T-cell (primary cell): ENCODE data around the gene NSUN3. TPM values are rescaled to one million over a fixed set of nuclear protein-coding genes. Genes with fewer than 3 reads are reported as not detected.

Experiments used
- ATAC-seq, 4 experiments: fragments of 200-7000 bp in 3 of 4; fragments of 150-1000 bp in 1 of 4; cut with Tn5 transposase; replicated peaks in 1 of 4; 1 replicate in 3 of 4; 2 replicates in 1 of 4; pipeline ENCODE4 v1.10.0; 2021; ENCODE audit warnings: moderate library complexity in 3 of 4, mild to moderate bottlenecking in 2 of 4, moderate number of reproducible peaks in 1 of 4
- CTCF ChIA-PET, 2 donors: fragments of 300-600 bp; sonication (Branson Sonifier 250); formaldehyde crosslinking; loops; one replicate each; lab custom pipeline; 2022; ENCODE audit warnings: antibody characterized with exemption in 2 of 2; lab: Charles Lee
- POLR2A ChIA-PET, 2 donors: fragments of 300-600 bp; sonication (Branson Sonifier 250); formaldehyde crosslinking; loops; one replicate each; lab custom pipeline; 2022; ENCODE audit warnings: antibody characterized with exemption in 2 of 2; lab: Charles Lee
- DNase-seq, 35 experiments: peaks; one replicate each; pipeline versions ENCODE4 v3.0.0 to v3.0.0-alpha.2; 2013 to 2023
- H3K27ac ChIP-seq: one replicate; pipeline ENCODE4 v1.5.1; 2013; ENCODE audit warnings: low read length
- H3K27me3 ChIP-seq, 2 experiments: replicated peaks in 1 of 2; 1 replicate in 1 of 2; 2 replicates in 1 of 2; pipeline versions ENCODE4 v1.6.1 to v1.7.0; 2013; ENCODE audit warnings: low read length in 1 of 2, mixed read lengths in 1 of 2; ENCODE audit not compliant: control insufficient read depth in 2 of 2, insufficient read depth in 2 of 2; ENCODE audit errors: extremely low read depth in 1 of 2
- H3K36me3 ChIP-seq, 2 donors: 1 replicate in 1 of 2; 2 replicates in 1 of 2; pipeline versions ENCODE4 v1.6.1 to v1.7.0; 2013; ENCODE audit warnings: low read length in 1 of 2; ENCODE audit not compliant: control insufficient read depth in 2 of 2, insufficient read depth in 1 of 2; ENCODE audit errors: extremely low read depth in 1 of 2
- H3K4me1 ChIP-seq, 2 experiments: 1 replicate in 1 of 2; 2 replicates in 1 of 2; pipeline versions ENCODE4 v1.6.1 to v1.7.0; 2013; ENCODE audit warnings: low read length in 2 of 2, mixed read lengths in 1 of 2; ENCODE audit not compliant: insufficient read depth in 2 of 2, control insufficient read depth in 1 of 2; ENCODE audit errors: extremely low read depth in 1 of 2
- H3K4me3 ChIP-seq, 2 donors: 1 replicate in 1 of 2; 2 replicates in 1 of 2; pipeline versions ENCODE4 v1.5.1 to v1.7.0; 2013; ENCODE audit warnings: mild to moderate bottlenecking in 2 of 2, low read length in 1 of 2, moderate library complexity in 1 of 2; ENCODE audit not compliant: control insufficient read depth in 1 of 2; ENCODE audit errors: extremely low read depth in 1 of 2
- H3K9me3 ChIP-seq: 2 replicates; pipeline ENCODE4 v1.7.0; 2013
- H3K27ac Mint-ChIP-seq, 2 donors: one replicate each; pipeline ENCODE4 v1.8.0; 2020 to 2021; ENCODE audit warnings: mild to moderate bottlenecking in 2 of 2, mixed read lengths in 2 of 2
- H3K27me3 Mint-ChIP-seq, 2 donors: one replicate each; pipeline ENCODE4 v1.8.0; 2021 to 2022; ENCODE audit warnings: mixed read lengths in 2 of 2
- H3K36me3 Mint-ChIP-seq: one replicate; pipeline ENCODE4 v1.8.0; 2021; ENCODE audit warnings: mixed read lengths
- H3K4me1 Mint-ChIP-seq, 3 donors: one replicate each; pipeline ENCODE4 v1.8.0; 2020 to 2022; ENCODE audit warnings: mixed read lengths in 3 of 3, mild to moderate bottlenecking in 1 of 3
- H3K4me3 Mint-ChIP-seq, 3 donors: one replicate each; pipeline ENCODE4 v1.8.0; 2020 to 2022; ENCODE audit warnings: mild to moderate bottlenecking in 3 of 3, mixed read lengths in 3 of 3, moderate library complexity in 3 of 3
- H3K9me3 Mint-ChIP-seq, 3 donors: one replicate each; pipeline ENCODE4 v1.8.0; 2020 to 2022; ENCODE audit warnings: mixed read lengths in 3 of 3
- WGBS: methylation state at CpG from one replicate; pipeline ENCODE4 v1.1.5; 2013; ENCODE audit warnings: missing lambda C conversion rate; ENCODE audit not compliant: insufficient coverage; 5-methylcytosine and 5-hydroxymethylcytosine counted together
- total RNA-seq, 35 experiments: library from RNA in 6 of 35; stranded (reverse) in 6 of 35; fragments of 120-200 nt in 1 of 35; gene quantifications; one replicate each; pipeline versions ENCODE4 v1.2.1 to v1.2.4 and lab custom pipeline; 2013 to 2026

The NSUN3 gene
- total RNA-seq, 5 donors from 2014 or later (not counting 1 experiment from before 2014, with no cell fraction given), result 15.8 to 20.0 (median 18.4) TPM

DNA sequence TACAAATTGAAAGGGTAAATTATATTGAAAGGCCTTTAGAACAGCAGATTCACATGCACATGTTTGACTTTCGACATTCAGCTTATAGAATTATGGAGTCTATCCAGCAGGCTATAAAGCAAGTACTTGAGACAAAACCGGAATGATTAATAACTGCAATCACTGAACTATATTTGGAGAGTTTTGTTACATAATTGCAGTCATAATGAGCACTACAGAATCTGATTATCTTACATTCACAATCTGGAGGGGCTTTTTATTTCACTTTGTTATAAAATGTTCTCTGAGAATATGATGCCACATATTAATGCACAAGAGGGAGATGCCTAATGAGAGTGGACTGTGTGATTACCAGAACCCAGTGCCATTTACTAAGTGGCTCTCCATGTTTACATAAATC lies 64.3 kb downstream of the NSUN3 start:
- H3K4me3 Mint-ChIP-seq, result no peak overlapping the region
- H3K36me3 ChIP-seq, result peaks cover 0 to 19% of the 10 kb centered on the region in 2 donors
- H3K9me3 ChIP-seq, result no peaks in the 10 kb centered on the region
- peaks cover 0 to 11% (median 0%) of the 10 kb centered on the region in 3 donors for H3K4me1 Mint-ChIP-seq
- H3K9me3 Mint-ChIP-seq, result no peaks in the 10 kb centered on the region
- WGBS, result no CpG with 5 or more reads among the region's 2 CpGs
- ChIA-PET POLR2A (interaction anchor here in 1 of 2 donors (0.7 kb wide), 1 partner anchor 111 kb away, joined by 3 read pairs; no protein-coding TSS in a partner anchor), CTCF (no interaction called here)
- no peaks in the 10 kb centered on the region for H3K4me1 ChIP-seq
- no peak overlapping the region for H3K4me3 ChIP-seq
- DNase-seq (no peak), ATAC-seq (no peak)
- peaks cover 49% of the 10 kb centered on the region for H3K36me3 Mint-ChIP-seq
- H3K27ac ChIP-seq, result no peak overlapping the region
- H3K27me3 Mint-ChIP-seq, result no peaks in the 10 kb centered on the region
- no peak overlapping the region for H3K27ac Mint-ChIP-seq
- no peaks in the 10 kb centered on the region for H3K27me3 ChIP-seq

DNA sequence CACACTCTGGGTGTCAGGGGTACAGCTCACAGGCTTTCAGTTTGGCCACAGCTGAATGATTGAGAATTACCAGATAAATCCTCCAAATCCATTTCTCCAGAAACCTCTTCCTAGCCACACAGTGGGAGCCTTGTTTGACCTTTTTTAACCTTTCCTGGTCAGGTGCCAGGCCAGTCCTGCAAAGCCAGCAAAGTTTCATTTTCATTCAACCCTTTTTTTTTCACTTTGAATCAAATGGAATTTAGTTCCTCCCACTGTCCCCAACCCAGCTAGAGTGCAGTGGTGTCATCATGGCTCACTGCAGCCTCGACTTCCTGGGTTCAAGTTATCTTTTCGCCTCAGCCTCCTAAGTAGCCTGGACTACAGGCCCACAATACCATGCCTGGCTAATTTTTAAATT lies 67.8 kb downstream of the NSUN3 start:
- no CpG with 5 or more reads among the region's 2 CpGs for WGBS
- ATAC-seq (no peak), DNase-seq (no peak)
- no peaks in the 10 kb centered on the region for H3K4me1 Mint-ChIP-seq
- H3K27me3 Mint-ChIP-seq, result peaks cover 0 to 5% of the 10 kb centered on the region in 2 donors
- Histone ChIP-seq H3K9me3 (no peaks in the 10 kb centered on the region), H3K4me1 (no peaks in the 10 kb centered on the region), H3K27ac (no peak overlapping the region), H3K4me3 (no peak overlapping the region), H3K27me3 (peaks cover 0 to 3% of the 10 kb centered on the region in 2 experiments), H3K36me3 (peaks cover 0 to 13% of the 10 kb centered on the region in 2 donors)
- H3K9me3 Mint-ChIP-seq, result peaks cover 0 to 5% (median 0%) of the 10 kb centered on the region in 3 donors
- ChIA-PET POLR2A (no interaction called here), CTCF (no interaction called here)
- no peak overlapping the region for H3K27ac Mint-ChIP-seq
- no peak overlapping the region for H3K4me3 Mint-ChIP-seq
- peaks cover 30% of the 10 kb centered on the region for H3K36me3 Mint-ChIP-seq

DNA sequence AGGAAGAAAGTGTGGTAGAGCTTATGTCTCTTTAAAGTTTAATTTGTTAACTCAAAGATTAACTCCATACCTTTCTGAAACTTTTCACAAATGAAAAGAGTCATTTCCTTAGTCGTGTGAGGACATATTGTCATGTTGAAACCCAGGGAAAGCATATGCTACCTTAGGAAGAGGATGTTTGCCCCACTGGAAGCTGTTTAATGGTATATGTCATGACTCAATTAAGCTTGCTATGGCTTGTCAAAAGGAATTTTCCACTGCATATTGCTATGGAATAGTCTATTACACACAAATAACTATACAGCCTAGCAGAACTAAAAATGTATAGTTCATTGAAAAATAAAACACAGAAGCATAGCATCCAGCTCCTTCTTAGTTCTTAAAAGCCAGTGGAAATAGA lies 69.9 kb downstream of the NSUN3 start:
- H3K27me3 ChIP-seq, result peaks cover 0 to 3% of the 10 kb centered on the region in 2 experiments
- Mint-ChIP-seq H3K9me3 (peaks cover 0 to 9% (median 0%) of the 10 kb centered on the region in 3 donors), H3K4me3 (no peak overlapping the region), H3K27ac (no peak overlapping the region), H3K36me3 (peaks cover 12% of the 10 kb centered on the region), H3K4me1 (no peaks in the 10 kb centered on the region), H3K27me3 (peaks cover 0 to 8% of the 10 kb centered on the region in 2 donors)
- H3K4me3 ChIP-seq, result no peak overlapping the region
- peaks cover 0 to 3% of the 10 kb centered on the region in 2 donors for H3K36me3 ChIP-seq
- ATAC-seq (no peak), DNase-seq (no peak)
- ChIA-PET POLR2A (interaction anchor here in 1 of 2 donors (0.6 kb wide), 1 partner anchor 56 kb away, joined by 3 read pairs; no protein-coding TSS in a partner anchor), CTCF (no interaction called here)
- no CpG with 5 or more reads among the region's 1 CpG for WGBS
- H3K27ac ChIP-seq, result no peak overlapping the region
- no peaks in the 10 kb centered on the region for H3K4me1 ChIP-seq
- no peaks in the 10 kb centered on the region for H3K9me3 ChIP-seq

DNA sequence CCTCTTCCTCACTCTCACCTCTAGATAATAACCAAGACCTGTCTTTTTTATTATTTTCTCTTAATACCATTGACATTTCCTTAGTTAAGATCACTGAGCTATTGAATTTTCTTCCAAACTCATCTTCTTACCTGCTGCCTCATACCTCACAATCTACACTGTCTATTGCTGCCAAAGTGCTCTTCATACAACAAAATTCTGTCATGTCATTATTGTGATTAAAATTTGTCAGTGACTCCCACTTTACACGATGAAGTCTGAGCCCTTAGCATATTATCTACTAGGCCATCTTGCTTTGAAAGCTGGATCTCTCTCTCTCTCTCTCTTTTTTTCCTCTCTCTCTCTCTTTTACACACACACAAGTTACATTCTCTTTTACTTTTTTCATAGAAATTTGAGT lies 73.3 kb downstream of the NSUN3 start:
- H3K27me3 Mint-ChIP-seq, result peaks cover 0 to 8% of the 10 kb centered on the region in 2 donors
- POLR2A ChIA-PET, result no interaction called here
- H3K36me3 Mint-ChIP-seq, result no peaks in the 10 kb centered on the region
- no peak overlapping the region for H3K27ac Mint-ChIP-seq
- H3K4me3 ChIP-seq, result no peak overlapping the region
- H3K4me3 Mint-ChIP-seq, result no peak overlapping the region
- no peaks in the 10 kb centered on the region for H3K4me1 Mint-ChIP-seq
- no peaks in the 10 kb centered on the region for H3K4me1 ChIP-seq
- no peaks in the 10 kb centered on the region for H3K9me3 ChIP-seq
- ATAC-seq, result no peak
- 83% methylated on average over 1 of the region's 1 CpG for WGBS
- no peak for DNase-seq
- no peaks in the 10 kb centered on the region for H3K36me3 ChIP-seq
- H3K27me3 ChIP-seq, result peaks cover 0 to 3% of the 10 kb centered on the region in 2 experiments
- no peak overlapping the region for H3K27ac ChIP-seq
- peaks cover 0 to 9% (median 0%) of the 10 kb centered on the region in 3 donors for H3K9me3 Mint-ChIP-seq
- CTCF ChIA-PET, result no interaction called here

DNA sequence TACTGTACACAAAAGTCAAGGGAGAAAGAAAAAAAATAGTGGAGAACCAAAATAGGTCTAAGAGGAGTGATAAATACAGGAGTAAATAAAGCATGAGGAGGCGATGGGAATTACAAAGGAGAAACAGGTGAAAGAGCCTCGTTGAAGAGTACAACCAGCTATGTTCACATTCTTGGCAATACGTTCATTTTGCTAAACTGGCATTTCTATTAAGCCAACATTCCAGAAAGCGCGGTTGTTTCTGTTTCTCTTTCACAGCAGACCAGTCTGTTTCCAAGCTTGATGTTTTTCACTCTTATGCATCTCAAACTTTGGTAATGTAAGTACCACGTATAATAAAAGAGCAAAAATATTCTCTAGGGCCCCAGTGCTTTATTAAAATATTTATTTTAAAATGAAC lies 74.5 kb downstream of the NSUN3 start:
- no peaks in the 10 kb centered on the region for H3K36me3 ChIP-seq
- H3K4me1 Mint-ChIP-seq, result no peaks in the 10 kb centered on the region
- no peaks in the 10 kb centered on the region for H3K4me1 ChIP-seq
- ATAC-seq (no peak), DNase-seq (no peak)
- no peak overlapping the region for H3K27ac Mint-ChIP-seq
- no peaks in the 10 kb centered on the region for H3K36me3 Mint-ChIP-seq
- H3K27ac ChIP-seq, result no peak overlapping the region
- peaks cover 0 to 9% (median 0%) of the 10 kb centered on the region in 3 donors for H3K9me3 Mint-ChIP-seq
- H3K4me3 ChIP-seq, result no peak overlapping the region
- ChIA-PET POLR2A (no interaction called here), CTCF (interaction anchor here in 1 of 2 donors (0.6 kb wide), 1 partner anchor 33 kb away, joined by 3 read pairs; no protein-coding TSS in a partner anchor)
- peaks cover 0 to 8% of the 10 kb centered on the region in 2 donors for H3K27me3 Mint-ChIP-seq
- WGBS, result 77% methylated on average over 3 of the region's 6 CpGs
- peaks cover 0 to 3% of the 10 kb centered on the region in 2 experiments for H3K27me3 ChIP-seq
- no peak overlapping the region for H3K4me3 Mint-ChIP-seq
- no peaks in the 10 kb centered on the region for H3K9me3 ChIP-seq

DNA sequence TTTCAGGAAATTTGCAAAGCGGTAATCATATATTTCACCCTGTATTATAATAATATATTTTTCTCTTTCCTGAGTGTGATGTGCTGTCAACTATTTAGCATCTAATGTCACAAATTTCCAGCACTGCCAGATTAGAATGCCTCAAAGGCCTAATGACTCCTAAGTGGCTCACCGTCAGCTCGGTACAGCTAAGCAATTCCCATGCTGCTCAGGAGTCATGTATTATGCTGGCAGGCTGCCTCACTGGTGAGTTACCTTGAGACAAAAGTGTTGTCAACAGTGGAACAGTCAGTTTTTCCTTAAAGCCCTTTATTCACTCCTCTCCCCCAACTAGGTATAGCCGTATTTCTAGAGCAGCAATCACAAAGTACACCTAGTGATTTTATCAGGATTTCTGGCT lies 83.6 kb downstream of the NSUN3 start:
- ChIA-PET CTCF (no interaction called here), POLR2A (no interaction called here)
- no peak for DNase-seq
- peaks cover 5 to 23% of the 10 kb centered on the region in 2 donors for H3K27me3 Mint-ChIP-seq
- 82% methylated on average over 1 of the region's 4 CpGs for WGBS
- H3K36me3 Mint-ChIP-seq, result no peaks in the 10 kb centered on the region
- H3K4me1 Mint-ChIP-seq, result no peaks in the 10 kb centered on the region
- H3K4me3 Mint-ChIP-seq, result no peak overlapping the region
- no peak for ATAC-seq
- no peak overlapping the region for H3K27ac Mint-ChIP-seq
- H3K9me3 Mint-ChIP-seq, result no peaks in the 10 kb centered on the region
- H3K4me3 ChIP-seq, result no peak overlapping the region
- H3K9me3 ChIP-seq, result no peaks in the 10 kb centered on the region
- no peaks in the 10 kb centered on the region for H3K4me1 ChIP-seq
- no peaks in the 10 kb centered on the region for H3K36me3 ChIP-seq
- H3K27ac ChIP-seq, result no peak overlapping the region
- no peaks in the 10 kb centered on the region for H3K27me3 ChIP-seq
